H9 (cell line): ENCODE measurements around the gene NSUN2. TPM values are rescaled to one million over a fixed set of nuclear protein-coding genes. Genes with fewer than 3 reads are reported as not detected.

ENCODE experiments used
- DNase-seq: peaks from one replicate; pipeline ENCODE4 v3.0.0-alpha.2; 2017
- H2AFZ ChIP-seq: one replicate; pipeline ENCODE4 v1.6.1; 2013; ENCODE audit warnings: mild to moderate bottlenecking, low read length, control low read depth, moderate library complexity
- H2AK5ac ChIP-seq: 2 replicates; pipeline ENCODE4 v1.6.1; 2013; ENCODE audit warnings: low read length, control low read depth, mixed read lengths; ENCODE audit not compliant: insufficient read length
- H2BK120ac ChIP-seq: one replicate; pipeline ENCODE4 v1.6.1; 2013; ENCODE audit warnings: low read depth, mild to moderate bottlenecking, low read length, control low read depth, inconsistent platforms; ENCODE audit not compliant: poor library complexity, severe bottlenecking
- H2BK12ac ChIP-seq: 2 replicates; pipeline ENCODE4 v1.6.1; 2013; ENCODE audit warnings: low read length, control low read depth, mixed read lengths, low read depth; ENCODE audit not compliant: insufficient read length
- H2BK15ac ChIP-seq: 2 replicates; pipeline ENCODE4 v1.6.1; 2013; ENCODE audit warnings: low read depth, low read length, control low read depth
- H2BK20ac ChIP-seq: one replicate; pipeline ENCODE4 v1.6.1; 2013; ENCODE audit warnings: low read depth, mild to moderate bottlenecking, low read length, control low read depth, inconsistent platforms; ENCODE audit not compliant: poor library complexity, severe bottlenecking
- H2BK5ac ChIP-seq: 2 replicates; pipeline ENCODE4 v1.6.1; 2013; ENCODE audit warnings: low read length, control low read depth, mixed read lengths; ENCODE audit not compliant: insufficient read length
- H3K14ac ChIP-seq: 2 replicates; pipeline ENCODE4 v1.6.1; 2013; ENCODE audit warnings: low read length, control low read depth; ENCODE audit not compliant: insufficient read depth
- H3K18ac ChIP-seq: 2 replicates; pipeline ENCODE4 v1.6.1; 2013; ENCODE audit warnings: low read depth, mild to moderate bottlenecking, mixed read lengths, low read length, control low read depth; ENCODE audit not compliant: insufficient read length
- H3K23ac ChIP-seq: 2 replicates; pipeline ENCODE4 v1.6.1; 2013; ENCODE audit warnings: low read length, control low read depth, mixed read lengths, low read depth; ENCODE audit not compliant: insufficient read length
- H3K23me2 ChIP-seq: 2 replicates; pipeline ENCODE4 v1.6.1; 2013; ENCODE audit warnings: low read depth, mild to moderate bottlenecking, mixed read lengths, low read length, control low read depth; ENCODE audit not compliant: insufficient read length, poor library complexity, severe bottlenecking
- H3K27ac ChIP-seq: 2 replicates; pipeline ENCODE4 v1.5.1; 2013; ENCODE audit warnings: low read length, control low read depth, mixed read lengths, low read depth; ENCODE audit not compliant: insufficient read length
- H3K27me3 ChIP-seq: 2 replicates; pipeline ENCODE4 v1.6.1; 2013; ENCODE audit warnings: low read length, control low read depth, inconsistent platforms; ENCODE audit not compliant: insufficient read depth
- H3K4ac ChIP-seq: 2 replicates; pipeline ENCODE4 v1.6.1; 2013; ENCODE audit warnings: low read depth, mild to moderate bottlenecking, control low read depth, inconsistent platforms, low read length, moderate library complexity
- H3K4me1 ChIP-seq: 2 replicates; pipeline ENCODE4 v1.6.1; 2013; ENCODE audit warnings: low read length, control low read depth, inconsistent platforms; ENCODE audit not compliant: insufficient read depth
- H3K4me2 ChIP-seq: 2 replicates; pipeline ENCODE4 v1.6.1; 2013; ENCODE audit warnings: low read length, control low read depth, mixed read lengths; ENCODE audit not compliant: insufficient read length, insufficient read depth
- H3K56ac ChIP-seq: 2 replicates; pipeline ENCODE4 v1.6.1; 2013; ENCODE audit warnings: low read depth, mild to moderate bottlenecking, mixed read lengths, low read length, control low read depth; ENCODE audit not compliant: insufficient read length
- H3K79me1 ChIP-seq: 2 replicates; pipeline ENCODE4 v1.6.1; 2013; ENCODE audit warnings: low read depth, mild to moderate bottlenecking, moderate library complexity, low read length, control low read depth, inconsistent platforms; ENCODE audit not compliant: insufficient read depth, poor library complexity, severe bottlenecking
- H3K79me2 ChIP-seq: 2 replicates; pipeline ENCODE4 v1.6.1; 2013; ENCODE audit warnings: low read length, control low read depth, inconsistent platforms; ENCODE audit not compliant: insufficient read depth
- H3K9ac ChIP-seq: 2 replicates; pipeline ENCODE4 v1.6.1; 2013; ENCODE audit warnings: low read length, control low read depth, mixed read lengths; ENCODE audit not compliant: insufficient read length; ENCODE audit errors: extremely low read depth
- H3K9me3 ChIP-seq: one replicate; pipeline ENCODE4 v1.6.1; 2013; ENCODE audit warnings: low read depth, low read length, inconsistent platforms; ENCODE audit not compliant: control insufficient read depth
- H3T11ph ChIP-seq: one replicate; pipeline ENCODE4 v1.6.1; 2013; ENCODE audit warnings: mild to moderate bottlenecking, low read length, control low read depth, inconsistent platforms
- H4K20me1 ChIP-seq: one replicate; pipeline ENCODE4 v1.6.1; 2013; ENCODE audit not compliant: control insufficient read depth, insufficient read length, insufficient read depth
- H4K5ac ChIP-seq: 2 replicates; pipeline ENCODE4 v1.6.1; 2013; ENCODE audit warnings: low read depth, mild to moderate bottlenecking, mixed read lengths, low read length, control low read depth; ENCODE audit not compliant: insufficient read length
- H4K8ac ChIP-seq: replicated peaks from 2 replicates; pipeline ENCODE4 v1.6.1; 2013; ENCODE audit warnings: low read length, control low read depth, mixed read lengths, low read depth; ENCODE audit not compliant: insufficient read length
- H4K91ac ChIP-seq: 2 replicates; pipeline ENCODE4 v1.6.1; 2013; ENCODE audit warnings: low read depth, mild to moderate bottlenecking, moderate library complexity, mixed read lengths, low read length, control low read depth; ENCODE audit not compliant: insufficient read length
- H3K27ac Mint-ChIP-seq, 3 experiments: 2 replicates in 2 of 3; 3 replicates in 1 of 3; pipeline ENCODE4 v1.8.0; 2020 to 2021; ENCODE audit warnings: mixed read lengths in 3 of 3, mild to moderate bottlenecking in 1 of 3, moderate library complexity in 1 of 3
- H3K27me3 Mint-ChIP-seq: 2 replicates; pipeline ENCODE4 v1.8.0; 2021; ENCODE audit warnings: low read depth, mild to moderate bottlenecking, moderate library complexity, mixed read lengths
- H3K36me3 Mint-ChIP-seq, 3 experiments: 2 replicates in 2 of 3; 3 replicates in 1 of 3; pipeline ENCODE4 v1.8.0; 2020 to 2021; ENCODE audit warnings: low read depth in 3 of 3, mixed read lengths in 3 of 3; ENCODE audit not compliant: insufficient read depth in 1 of 3
- H3K4me1 Mint-ChIP-seq, 2 experiments: 2 replicates each; pipeline ENCODE4 v1.8.0; 2020; ENCODE audit warnings: mixed read lengths in 2 of 2
- H3K4me3 Mint-ChIP-seq, 2 experiments: 2 replicates in 1 of 2; 3 replicates in 1 of 2; pipeline ENCODE4 v1.8.0; 2020 to 2021; ENCODE audit warnings: mild to moderate bottlenecking in 2 of 2, mixed read lengths in 2 of 2, moderate library complexity in 1 of 2
- H3K9me3 Mint-ChIP-seq, 2 experiments: 2 replicates in 1 of 2; 3 replicates in 1 of 2; pipeline ENCODE4 v1.8.0; 2020; ENCODE audit warnings: mild to moderate bottlenecking in 2 of 2, mixed read lengths in 2 of 2, moderate library complexity in 1 of 2
- whole genome bisulfite sequencing: extraction: QIAGEN DNeasy Blood & Tissue Kit; methylation state at CpG from one replicate; pipeline ENCODE4 v1.1.7; 2013; ENCODE audit warnings: missing lambda C conversion rate, low lambda C conversion rate, mixed read lengths; ENCODE audit not compliant: insufficient read length; ENCODE audit errors: extremely low coverage; 5-methylcytosine and 5-hydroxymethylcytosine counted together
- total RNA-seq: library from RNA; stranded (reverse); gene quantifications from 2 replicates; pipeline ENCODE4 v1.2.1, GENCODE V29; 2021
- TF ChIP-seq, protein P1 (sequence below): fragments of 200-600 bp; sonication (generic); conservative IDR thresholded peaks from 3 replicates; pipeline ENCODE4 v1.8.0; 2021; ENCODE audit warnings: antibody characterized with exemption, mild to moderate bottlenecking

The NSUN2 gene
- total RNA-seq, 1 experiment from 2014 or later = 115 TPM

- Histone ChIP-seq H2BK5ac (no peak overlapping the region), H3K18ac (no peak overlapping the region), H3K9ac (no peak overlapping the region), H3K23me2 (no peaks in the 10 kb centered on the region), H4K8ac (no peak overlapping the region), H4K5ac (no peak overlapping the region), H3K79me1 (no peaks in the 10 kb centered on the region), H4K20me1 (no peaks in the 10 kb centered on the region), H2BK120ac (no peak overlapping the region), H2AK5ac (no peak overlapping the region), H3K14ac (no peak overlapping the region), H2BK20ac (no peak overlapping the region), H2BK15ac (no peak overlapping the region), H2BK12ac (no peak overlapping the region), H3K9me3 (peaks cover 12% of the 10 kb centered on the region), H3T11ph (no peak overlapping the region), H3K27ac (no peak overlapping the region), H3K4me1 (no peaks in the 10 kb centered on the region), H4K91ac (no peak overlapping the region), H3K4me2 (no peak overlapping the region), H3K56ac (no peak overlapping the region), H2AFZ (no peak overlapping the region), H3K23ac (no peak overlapping the region), H3K79me2 (no peaks in the 10 kb centered on the region), H3K27me3 (no peaks in the 10 kb centered on the region), H3K4ac (no peak overlapping the region)
- peaks cover 15 to 27% of the 10 kb centered on the region in 2 experiments for H3K9me3 Mint-ChIP-seq
- WGBS = no CpG with 5 or more reads among the region's 4 CpGs
- H3K4me3 Mint-ChIP-seq = no peak overlapping the region
- peaks cover 0 to 7% (median 5%) of the 10 kb centered on the region in 3 experiments; a peak in 5 of 7 replicates for H3K36me3 Mint-ChIP-seq
- peaks cover 4% of the 10 kb centered on the region for H3K27me3 Mint-ChIP-seq
- no peak overlapping the region for H3K27ac Mint-ChIP-seq
- no peak for DNase-seq
- TF ChIP-seq, protein P1, sequence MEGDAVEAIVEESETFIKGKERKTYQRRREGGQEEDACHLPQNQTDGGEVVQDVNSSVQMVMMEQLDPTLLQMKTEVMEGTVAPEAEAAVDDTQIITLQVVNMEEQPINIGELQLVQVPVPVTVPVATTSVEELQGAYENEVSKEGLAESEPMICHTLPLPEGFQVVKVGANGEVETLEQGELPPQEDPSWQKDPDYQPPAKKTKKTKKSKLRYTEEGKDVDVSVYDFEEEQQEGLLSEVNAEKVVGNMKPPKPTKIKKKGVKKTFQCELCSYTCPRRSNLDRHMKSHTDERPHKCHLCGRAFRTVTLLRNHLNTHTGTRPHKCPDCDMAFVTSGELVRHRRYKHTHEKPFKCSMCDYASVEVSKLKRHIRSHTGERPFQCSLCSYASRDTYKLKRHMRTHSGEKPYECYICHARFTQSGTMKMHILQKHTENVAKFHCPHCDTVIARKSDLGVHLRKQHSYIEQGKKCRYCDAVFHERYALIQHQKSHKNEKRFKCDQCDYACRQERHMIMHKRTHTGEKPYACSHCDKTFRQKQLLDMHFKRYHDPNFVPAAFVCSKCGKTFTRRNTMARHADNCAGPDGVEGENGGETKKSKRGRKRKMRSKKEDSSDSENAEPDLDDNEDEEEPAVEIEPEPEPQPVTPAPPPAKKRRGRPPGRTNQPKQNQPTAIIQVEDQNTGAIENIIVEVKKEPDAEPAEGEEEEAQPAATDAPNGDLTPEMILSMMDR = no peak
- no peaks in the 10 kb centered on the region for H3K4me1 Mint-ChIP-seq
Measured at GRCh38 chr5:6554812-6555211, 78.0 kb downstream of the NSUN2 start.
